HCT116 (cell line): ENCODE data around the gene INAVA. TPM values are rescaled to one million over a fixed set of nuclear protein-coding genes. Genes with fewer than 3 reads are reported as not detected.
"Not testable (repeated sequence)": the region's sequence is repeated elsewhere in the genome, so short reads cannot be mapped to it uniquely, and the experiment has no call there.

Experiments
- ATAC-seq: fragments of 200-7000 bp; cut with Tn5 transposase; 2 replicates; pipeline ENCODE4 v1.9.1; 2020; ENCODE audit warnings: mild to moderate bottlenecking, moderate library complexity
- BruUV-seq: library from RNA; stranded (reverse); fragments of 400-500 nt; replicated peaks from 2 replicates; lab custom pipeline; 2021; lab: Mats Ljungman, UMichigan
- CTCF ChIA-PET: fragments of 300-600 bp; sonication (Branson Sonifier 250); formaldehyde crosslinking; loops from one replicate; lab custom pipeline; 2021; ENCODE audit warnings: antibody characterized with exemption; lab: Charles Lee
- POLR2A ChIA-PET: fragments of 300-600, 350-600 bp; sonication (Branson Sonifier 250); formaldehyde crosslinking; loops from one replicate; lab custom pipeline; 2021; ENCODE audit warnings: antibody characterized with exemption; lab: Charles Lee
- RAD21 ChIA-PET, 2 experiments: fragments of 300-600 bp; sonication (Branson Sonifier 250); formaldehyde crosslinking; loops; one replicate each; lab custom pipeline; 2023; ENCODE audit warnings: low total read pairs in 2 of 2; ENCODE audit not compliant: uncharacterized antibody in 2 of 2, unreplicated experiment in 2 of 2, low non-redundant PET in 1 of 2; lab: Charles Lee
- DNase-seq: peaks from one replicate; pipeline ENCODE4 v3.0.0-alpha.2; 2010; ENCODE audit warnings: low read depth, low spot score
- H2AFZ ChIP-seq: fragments of 200-600 bp; shearing (Covaris generic), sonication (generic); 2 replicates; pipeline ENCODE4 v1.6.1; 2017; ENCODE audit warnings: low read depth, mixed run types, mixed read lengths, antibody characterized with exemption, low read length; ENCODE audit not compliant: poor library complexity, severe bottlenecking
- H3K27ac ChIP-seq: 2 replicates; pipeline ENCODE4 v1.5.1; 2012; ENCODE audit warnings: low read depth, low read length
- H3K27me3 ChIP-seq: fragments of 200-600 bp; sonication (generic); 2 replicates; pipeline ENCODE4 v1.6.1; 2016; ENCODE audit warnings: mixed run types, low read length, mixed read lengths; ENCODE audit not compliant: insufficient read depth
- H3K36me3 ChIP-seq, 2 experiments: fragments of 200-500 bp in 1 of 2; fragments of 200-600 bp in 1 of 2; sonication (Bioruptor generic) in 1 of 2; sonication (generic) in 1 of 2; 2 replicates each; pipeline versions ENCODE4 v1.5.1 to v1.6.1; 2014 to 2016; ENCODE audit warnings: low read length in 2 of 2, inconsistent platforms in 1 of 2, mixed read lengths in 1 of 2, mixed run types in 1 of 2; ENCODE audit not compliant: insufficient read depth in 2 of 2, control insufficient read depth in 1 of 2
- H3K4me1 ChIP-seq, 2 experiments: fragments of 200-600 bp in 1 of 2; sonication (generic) in 1 of 2; 2 replicates each; pipeline versions ENCODE4 v1.5.1 to v1.6.1; 2012 to 2017; ENCODE audit warnings: low read length in 2 of 2, inconsistent platforms in 1 of 2, mild to moderate bottlenecking in 1 of 2, mixed read lengths in 1 of 2, mixed run types in 1 of 2, moderate library complexity in 1 of 2; ENCODE audit not compliant: insufficient read depth in 2 of 2, control insufficient read depth in 1 of 2
- H3K4me2 ChIP-seq: fragments of 200-600 bp; sonication (generic); 2 replicates; pipeline ENCODE4 v1.6.1; 2017; ENCODE audit warnings: mixed run types, low read length, mixed read lengths
- H3K4me3 ChIP-seq, 2 experiments: fragments of 200-600 bp in 1 of 2; sonication (generic) in 1 of 2; replicated peaks in 1 of 2; 2 replicates each; pipeline ENCODE4 v1.5.1; 2011 to 2016; ENCODE audit warnings: low read length in 2 of 2, control low read depth in 1 of 2, low read depth in 1 of 2, mild to moderate bottlenecking in 1 of 2, mixed read lengths in 1 of 2, mixed run types in 1 of 2
- H3K79me2 ChIP-seq: fragments of 200-600 bp; sonication (generic); 2 replicates; pipeline ENCODE4 v1.6.1; 2017; ENCODE audit warnings: mild to moderate bottlenecking, mixed run types, low read length, moderate library complexity, mixed read lengths; ENCODE audit not compliant: insufficient read depth
- H3K9ac ChIP-seq: fragments of 200-600 bp; sonication (generic); 2 replicates; pipeline ENCODE4 v1.6.1; 2016; ENCODE audit warnings: low read length, mixed read lengths
- H3K9me2 ChIP-seq: fragments of 200-600 bp; sonication (generic), shearing (Covaris generic); 2 replicates; pipeline ENCODE4 v1.6.1; 2017; ENCODE audit warnings: mixed run types, mild to moderate bottlenecking, moderate library complexity; ENCODE audit not compliant: insufficient read depth
- H3K9me3 ChIP-seq, 2 experiments: fragments of 200-500 bp in 1 of 2; fragments of 200-600 bp in 1 of 2; sonication (Bioruptor generic) in 1 of 2; sonication (generic) in 1 of 2; 2 replicates each; pipeline ENCODE4 v1.6.1; 2014 to 2017; ENCODE audit warnings: low read length in 2 of 2, mixed read lengths in 2 of 2, inconsistent platforms in 1 of 2, low read depth in 1 of 2, mild to moderate bottlenecking in 1 of 2, mixed run types in 1 of 2, moderate library complexity in 1 of 2; ENCODE audit not compliant: control insufficient read depth in 1 of 2, insufficient read depth in 1 of 2
- H4K20me1 ChIP-seq: fragments of 200-600 bp; sonication (generic), shearing (Covaris generic); 2 replicates; pipeline ENCODE4 v1.6.1; 2017; ENCODE audit warnings: mixed run types, mild to moderate bottlenecking, moderate library complexity; ENCODE audit not compliant: insufficient read depth
- intact Hi-C: fragments of 100-400 bp; cut with micrococcal nuclease; formaldehyde crosslinking; loops from 2 replicates; pipeline ENCODE4 v1.10.0; 2022
- total RNA-seq: library from RNA; stranded (reverse); gene quantifications from one replicate; pipeline ENCODE4 v1.2.1, GENCODE V29; 2021; ENCODE audit not compliant: unreplicated experiment
- TF ChIP-seq, protein P1 (sequence below): IDR thresholded peaks from 2 replicates; pipeline ENCODE4 v1.6.1; 2012

The INAVA gene
- total RNA-seq, 1 experiment from 2014 or later, result 18.8 TPM

DNA sequence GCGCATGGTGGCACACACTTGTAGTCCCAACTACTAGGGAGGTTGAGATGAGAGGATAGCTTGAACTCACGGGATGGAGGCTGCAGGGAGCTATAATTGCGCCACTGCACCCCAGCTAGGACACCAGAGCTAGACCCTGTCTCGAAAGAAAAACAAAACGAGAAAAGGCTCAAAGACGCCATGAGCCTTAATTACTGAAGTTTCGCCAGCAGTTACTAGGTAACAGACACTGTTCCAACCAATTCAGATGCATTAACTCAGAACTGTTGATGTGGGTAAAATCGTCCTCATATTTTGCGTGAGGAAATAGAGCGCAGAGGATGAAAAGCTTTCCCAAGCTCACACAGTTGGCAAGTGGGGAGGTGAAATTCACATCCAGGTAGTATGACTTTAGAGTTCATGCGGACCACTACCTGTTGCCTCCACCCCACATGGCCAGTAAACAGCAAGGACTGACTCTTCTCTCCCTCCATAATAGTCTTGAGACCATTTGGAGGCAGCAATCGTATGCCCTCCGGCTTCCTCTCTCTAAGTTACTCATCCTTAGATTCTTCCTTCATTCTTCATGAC, 40.1 kb downstream of the INAVA start:
- no peak overlapping the region for H3K9ac ChIP-seq
- BruUV-seq, result no TSS peak

DNA sequence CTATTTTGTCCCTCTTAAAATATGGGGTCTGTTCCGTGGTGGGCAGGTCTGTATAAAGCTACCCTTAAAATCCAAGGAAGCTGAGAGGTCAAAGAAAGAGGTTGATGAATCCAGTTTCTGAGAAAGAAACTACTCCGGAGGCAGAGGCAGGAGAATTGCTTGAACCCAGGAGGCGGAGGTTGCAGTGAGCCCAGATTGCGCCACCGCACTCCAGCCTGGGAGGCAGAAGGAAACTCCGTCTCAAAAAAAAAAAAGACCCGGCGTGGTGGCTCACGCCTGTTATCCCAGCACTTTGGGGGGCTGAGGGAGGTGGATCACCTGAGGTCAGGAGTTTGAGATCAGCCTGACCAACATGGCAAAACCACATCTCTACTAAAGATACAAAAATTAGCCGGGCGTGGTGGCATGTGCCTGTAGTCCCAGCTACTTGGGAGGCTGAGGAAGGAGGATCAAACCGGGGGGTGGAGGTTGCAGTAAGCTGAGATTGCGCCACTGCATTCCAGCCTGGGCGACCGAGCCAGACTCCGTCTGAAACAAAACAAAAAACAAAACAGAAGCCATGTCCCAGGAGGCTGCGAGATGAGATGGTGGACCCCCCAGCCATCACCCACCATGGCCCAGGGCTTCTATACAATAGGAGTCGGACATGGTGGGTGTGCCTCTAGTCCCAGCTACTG, 40.7 kb downstream of the INAVA start:
- H4K20me1 ChIP-seq, H3K79me2 ChIP-seq, BruUV-seq, H3K4me2 ChIP-seq, POLR2A ChIA-PET, H3K9ac ChIP-seq, H3K27ac ChIP-seq, H3K4me1 ChIP-seq, H3K9me3 ChIP-seq, H3K9me2 ChIP-seq, H3K27me3 ChIP-seq, intact Hi-C loops, H3K36me3 ChIP-seq, H3K4me3 ChIP-seq, DNase-seq, H2AFZ ChIP-seq, CTCF ChIA-PET, RAD21 ChIA-PET, ATAC-seq: not testable (repeated sequence)

More for the DNA sequence above, 40.1 kb downstream of the INAVA start:
- no peaks in the 10 kb centered on the region for H3K9me2 ChIP-seq
- H3K4me1 ChIP-seq, result no peaks in the 10 kb centered on the region
- RAD21 ChIA-PET, result no interaction called here
- no peaks in the 10 kb centered on the region for H3K27me3 ChIP-seq
- no peaks in the 10 kb centered on the region for H3K36me3 ChIP-seq
- CTCF ChIA-PET, result no interaction called here
- H3K79me2 ChIP-seq, result no peaks in the 10 kb centered on the region
- POLR2A ChIA-PET, result no interaction called here
- intact Hi-C loops, result no loop called here
- H2AFZ ChIP-seq, result no peak overlapping the region
- TF ChIP-seq, protein P1, sequence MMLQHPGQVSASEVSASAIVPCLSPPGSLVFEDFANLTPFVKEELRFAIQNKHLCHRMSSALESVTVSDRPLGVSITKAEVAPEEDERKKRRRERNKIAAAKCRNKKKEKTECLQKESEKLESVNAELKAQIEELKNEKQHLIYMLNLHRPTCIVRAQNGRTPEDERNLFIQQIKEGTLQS, result no peak
- H3K9me3 ChIP-seq, result no peaks in the 10 kb centered on the region
- ATAC-seq (no peak), DNase-seq (no peak)
- H4K20me1 ChIP-seq, result no peaks in the 10 kb centered on the region
- no peak overlapping the region for H3K4me3 ChIP-seq
- no peak overlapping the region for H3K4me2 ChIP-seq
- no peak overlapping the region for H3K27ac ChIP-seq
